ENCODE measurements around the gene COQ4.

Gene COQ4

DNA sequence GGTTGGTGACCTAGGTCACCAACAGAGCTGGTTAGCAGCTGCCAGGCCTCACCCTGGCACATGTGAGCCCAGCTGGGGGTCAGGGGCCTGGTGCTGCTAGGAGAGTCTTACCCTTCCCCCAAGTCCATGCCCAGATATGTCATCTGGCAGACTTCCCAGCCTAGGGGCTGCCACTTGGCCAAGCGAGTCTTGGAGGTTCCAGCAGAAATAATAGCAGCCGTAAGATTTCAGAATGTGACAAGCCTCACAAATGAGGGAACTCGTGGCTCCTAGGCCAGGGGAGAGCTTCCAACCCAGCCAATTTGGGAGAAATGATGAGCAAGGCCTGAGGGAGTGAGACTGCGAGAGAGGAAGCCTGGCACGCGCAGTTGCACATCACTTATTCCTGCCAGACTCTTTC lies 59.6 kb downstream of the COQ4 start:
- no peak for DNase-seq

- DNase-seq = no peak
Observed at GRCh38 chr9:128383007-128383753, 60.5 kb downstream of the COQ4 start.

Data from hematopoietic multipotent progenitor cell treated with erythropoietin and hydrocortisone succinate and interleukin-3 and kit ligand, for 8 days (in vitro differentiated cells).